Mesothelial cell of epicardium (in vitro differentiated cells): ENCODE measurements around the gene MS4A14. TPM values are rescaled to one million over a fixed set of nuclear protein-coding genes. Genes with fewer than 3 reads are reported as not detected.

Experiments
- DNase-seq, 2 experiments: peaks; one replicate each; pipeline ENCODE4 v3.0.0; 2021; ENCODE audit warnings: low spot score in 2 of 2; ENCODE audit not compliant: unreplicated experiment in 2 of 2
- H3K27ac Mint-ChIP-seq: 2 replicates; pipeline ENCODE4 v1.8.0; 2021; ENCODE audit warnings: mixed read lengths
- H3K27me3 Mint-ChIP-seq: 2 replicates; pipeline ENCODE4 v1.8.0; 2021; ENCODE audit warnings: low read depth, mixed read lengths
- H3K36me3 Mint-ChIP-seq: 2 replicates; pipeline ENCODE4 v1.8.0; 2021; ENCODE audit warnings: mixed read lengths
- H3K4me1 Mint-ChIP-seq: 2 replicates; pipeline ENCODE4 v1.8.0; 2021; ENCODE audit warnings: mixed read lengths
- H3K4me3 Mint-ChIP-seq: 2 replicates; pipeline ENCODE4 v1.8.0; 2021; ENCODE audit warnings: mild to moderate bottlenecking, moderate library complexity, mixed read lengths
- H3K9me3 Mint-ChIP-seq: 2 replicates; pipeline ENCODE4 v1.8.0; 2021; ENCODE audit warnings: mixed read lengths
- total RNA-seq: library from RNA; stranded (reverse); gene quantifications from 3 replicates; pipeline ENCODE4 v1.2.1, GENCODE V29; 2021
- TF ChIP-seq, protein P1 (sequence below): fragments of 200-600 bp; sonication (generic); IDR thresholded peaks from one replicate; pipeline ENCODE4 v1.5.0; 2021; ENCODE audit warnings: antibody characterized with exemption; ENCODE audit not compliant: unreplicated experiment

Gene MS4A14, protein sequence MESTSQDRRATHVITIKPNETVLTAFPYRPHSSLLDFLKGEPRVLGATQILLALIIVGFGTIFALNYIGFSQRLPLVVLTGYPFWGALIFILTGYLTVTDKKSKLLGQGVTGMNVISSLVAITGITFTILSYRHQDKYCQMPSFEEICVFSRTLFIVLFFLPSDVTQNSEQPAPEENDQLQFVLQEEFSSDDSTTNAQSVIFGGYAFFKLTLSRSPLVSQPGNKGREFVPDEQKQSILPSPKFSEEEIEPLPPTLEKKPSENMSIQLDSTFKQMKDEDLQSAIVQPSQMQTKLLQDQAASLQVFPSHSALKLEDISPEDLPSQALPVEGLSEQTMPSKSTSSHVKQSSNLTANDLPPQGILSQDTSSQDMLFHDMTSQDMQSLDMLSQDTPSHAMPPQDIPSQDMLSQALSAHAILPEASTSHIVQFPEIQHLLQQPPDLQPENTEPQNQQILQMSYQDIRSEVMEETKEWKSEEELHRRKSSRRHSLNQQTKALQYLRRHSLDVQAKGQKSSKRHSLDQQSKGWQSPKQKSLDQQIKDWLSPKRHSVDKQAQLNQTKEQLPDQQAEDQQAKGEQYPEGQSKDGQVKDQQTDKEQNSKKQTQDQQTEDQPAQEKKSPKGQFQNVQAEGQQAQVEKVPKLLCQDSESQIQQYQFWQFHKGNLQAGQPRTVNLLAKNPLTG
- not detected in 3 replicates for total RNA-seq

GRCh38 chr11:60396382-60396781 is at the start of gene MS4A14:
Gene MS4A14, plus strand, starts transcription at chr11:60396459. Its CDS starts 120 bp downstream, at chr11:60396579.
- Mint-ChIP-seq H3K27ac (no peak within 1 kb of the TSS), H3K36me3 (no peaks in the 10 kb centered on the region), H3K27me3 (peaks cover 3% of the 10 kb centered on the region), H3K4me1 (no peaks in the 10 kb centered on the region), H3K9me3 (peaks cover 2% of the 10 kb centered on the region), H3K4me3 (no peak within 1 kb of the TSS)
- no peak for DNase-seq
- TF ChIP-seq, protein P1, sequence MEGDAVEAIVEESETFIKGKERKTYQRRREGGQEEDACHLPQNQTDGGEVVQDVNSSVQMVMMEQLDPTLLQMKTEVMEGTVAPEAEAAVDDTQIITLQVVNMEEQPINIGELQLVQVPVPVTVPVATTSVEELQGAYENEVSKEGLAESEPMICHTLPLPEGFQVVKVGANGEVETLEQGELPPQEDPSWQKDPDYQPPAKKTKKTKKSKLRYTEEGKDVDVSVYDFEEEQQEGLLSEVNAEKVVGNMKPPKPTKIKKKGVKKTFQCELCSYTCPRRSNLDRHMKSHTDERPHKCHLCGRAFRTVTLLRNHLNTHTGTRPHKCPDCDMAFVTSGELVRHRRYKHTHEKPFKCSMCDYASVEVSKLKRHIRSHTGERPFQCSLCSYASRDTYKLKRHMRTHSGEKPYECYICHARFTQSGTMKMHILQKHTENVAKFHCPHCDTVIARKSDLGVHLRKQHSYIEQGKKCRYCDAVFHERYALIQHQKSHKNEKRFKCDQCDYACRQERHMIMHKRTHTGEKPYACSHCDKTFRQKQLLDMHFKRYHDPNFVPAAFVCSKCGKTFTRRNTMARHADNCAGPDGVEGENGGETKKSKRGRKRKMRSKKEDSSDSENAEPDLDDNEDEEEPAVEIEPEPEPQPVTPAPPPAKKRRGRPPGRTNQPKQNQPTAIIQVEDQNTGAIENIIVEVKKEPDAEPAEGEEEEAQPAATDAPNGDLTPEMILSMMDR = no peak

DNA sequence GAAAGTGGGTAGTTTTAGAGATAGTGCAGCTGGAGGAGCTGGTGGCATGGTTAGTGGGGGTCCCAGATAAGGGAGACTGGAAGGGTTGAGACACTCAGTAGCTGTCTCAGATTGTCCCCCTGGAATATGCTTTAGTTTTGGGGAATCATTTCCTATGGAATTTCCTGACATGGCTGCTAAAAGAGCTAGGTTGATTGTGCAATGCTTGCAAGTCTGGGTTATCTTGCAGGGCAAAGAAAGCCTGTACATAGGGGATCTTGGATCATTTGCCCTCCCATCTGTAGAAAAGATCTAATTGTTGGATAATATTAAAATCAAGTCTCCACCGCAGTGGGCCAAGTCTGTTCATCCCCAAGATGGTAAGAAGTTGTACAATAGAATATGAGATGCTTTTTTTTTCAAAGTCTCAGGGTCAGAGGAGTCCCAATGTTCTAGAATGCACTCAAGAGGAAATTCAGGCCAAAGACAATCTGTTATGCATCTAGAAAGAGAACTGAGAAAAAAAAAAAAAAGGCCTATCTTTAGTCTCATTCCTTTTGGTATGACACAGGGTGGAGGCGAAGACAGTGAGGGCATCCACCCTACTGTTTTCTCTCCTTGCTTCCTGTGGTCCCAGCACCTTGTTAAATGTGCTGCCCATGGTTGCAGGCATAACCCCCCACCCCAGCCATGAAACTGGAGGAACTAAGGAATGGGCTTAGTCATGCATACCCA is 49.0 kb upstream of the MS4A14 start:
- no peaks in the 10 kb centered on the region for H3K9me3 Mint-ChIP-seq

GRCh38 chr11:60348116-60348515 is 48.1 kb upstream of the MS4A14 start:
- Mint-ChIP-seq H3K27ac (no peak overlapping the region), H3K4me1 (no peaks in the 10 kb centered on the region), H3K36me3 (no peaks in the 10 kb centered on the region), H3K9me3 (no peaks in the 10 kb centered on the region), H3K4me3 (no peak overlapping the region), H3K27me3 (peaks cover 6% of the 10 kb centered on the region)
- no peak for DNase-seq
- TF ChIP-seq, protein P1 = no peak

More for the DNA sequence above, 49.0 kb upstream of the MS4A14 start:
- TF ChIP-seq, protein P1 = no peak
- H3K36me3 Mint-ChIP-seq = no peaks in the 10 kb centered on the region
- no peak overlapping the region for H3K4me3 Mint-ChIP-seq
- no peaks in the 10 kb centered on the region for H3K4me1 Mint-ChIP-seq
- H3K27me3 Mint-ChIP-seq = peaks cover 6% of the 10 kb centered on the region
- no peak for DNase-seq
- H3K27ac Mint-ChIP-seq = no peak overlapping the region

DNA sequence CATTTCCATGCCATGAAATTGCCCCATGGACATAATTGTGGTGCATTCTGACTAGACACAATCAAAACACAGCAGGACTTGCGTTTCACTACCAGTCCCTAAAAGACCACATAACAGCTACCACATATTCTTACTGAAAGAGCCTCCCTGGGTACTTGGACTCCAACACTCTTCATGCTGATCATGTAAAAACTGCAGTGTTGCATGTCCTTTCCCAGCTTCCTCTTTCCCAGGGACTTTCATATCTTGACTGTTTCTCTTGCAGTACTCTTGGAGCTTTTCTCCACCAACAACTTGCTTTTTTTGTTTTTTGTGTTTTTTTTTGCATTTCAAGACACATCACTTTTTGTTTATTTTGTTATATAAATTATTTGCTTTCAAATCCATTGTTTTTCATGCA is 46.3 kb upstream of the MS4A14 start:
- no peak for DNase-seq
- TF ChIP-seq, protein P1 = no peak
- peaks cover 2% of the 10 kb centered on the region for H3K27me3 Mint-ChIP-seq
- no peaks in the 10 kb centered on the region for H3K36me3 Mint-ChIP-seq
- H3K4me1 Mint-ChIP-seq = no peaks in the 10 kb centered on the region
- H3K9me3 Mint-ChIP-seq = peaks cover 13% of the 10 kb centered on the region
- no peak overlapping the region for H3K27ac Mint-ChIP-seq
- H3K4me3 Mint-ChIP-seq = no peak overlapping the region

DNA sequence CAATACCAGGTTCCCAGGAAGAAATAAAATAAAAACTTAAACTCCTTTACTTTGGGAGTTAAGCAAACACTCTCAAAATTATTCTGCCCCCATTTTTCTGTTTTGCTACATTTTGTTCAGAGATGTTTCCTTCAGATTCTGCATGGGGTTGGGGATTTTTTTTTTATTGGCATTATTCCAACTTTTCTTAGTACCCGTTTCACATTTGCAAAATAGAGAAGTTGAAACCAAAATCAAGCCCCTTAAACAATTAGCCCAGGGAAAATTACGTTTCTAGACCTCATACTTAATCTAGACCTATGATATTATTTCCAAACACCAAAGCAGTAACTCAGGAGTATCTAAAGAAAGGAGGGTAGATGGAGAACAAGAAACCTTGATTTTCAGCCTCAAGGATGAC is 38.5 kb upstream of the MS4A14 start:
- H3K27ac Mint-ChIP-seq = no peak overlapping the region
- H3K9me3 Mint-ChIP-seq = peaks cover 16% of the 10 kb centered on the region
- DNase-seq = no peak
- peaks cover 3% of the 10 kb centered on the region for H3K27me3 Mint-ChIP-seq
- TF ChIP-seq, protein P1 = no peak
- H3K4me1 Mint-ChIP-seq = no peaks in the 10 kb centered on the region
- no peaks in the 10 kb centered on the region for H3K36me3 Mint-ChIP-seq
- H3K4me3 Mint-ChIP-seq = no peak overlapping the region
